ENCODE data around the gene ABCA1. TPM values are rescaled to one million over a fixed set of nuclear protein-coding genes. Genes with fewer than 3 reads are reported as not detected.
"Not testable (repeated sequence)": the region's sequence is repeated elsewhere in the genome, so short reads cannot be mapped to it uniquely, and the experiment has no call there.

Gene ABCA1
- total RNA-seq, 1 donor, result 73.1 TPM

- no peak for TF ChIP-seq CTCF (IDR thresholded peaks at IDR 0.05; ENCODE audit: extremely low read depth, low read depth, low read length)
- Histone ChIP-seq H3K79me2 (ENCODE audit: insufficient read depth, low read length) (no peaks in the 10 kb centered on the region), H3K9me3 (ENCODE audit: low read depth, low read length) (no peaks in the 10 kb centered on the region), H3K4me1 (ENCODE audit: insufficient read depth, low read length) (no peaks in the 10 kb centered on the region), H3K36me3 (ENCODE audit: insufficient read depth, low read length) (no peaks in the 10 kb centered on the region), H3K27me3 (ENCODE audit: insufficient read depth, low read length) (no peaks in the 10 kb centered on the region), H3K4me2 (ENCODE audit: insufficient read depth, low read length) (no peak overlapping the region), H3K27ac (ENCODE audit: low read depth, low read length) (no peak overlapping the region), H3K4me3 (ENCODE audit: insufficient read depth, low read length) (no peak overlapping the region), H4K20me1 (ENCODE audit: insufficient read depth, low read length) (no peaks in the 10 kb centered on the region), H2AFZ (ENCODE audit: low read length) (no peak overlapping the region)
- no peak for DNase-seq (ENCODE audit: insufficient read length, low spot score, missing footprints)
Observed at GRCh38 chr9:104944356-104944755, 16.4 kb upstream of the ABCA1 start.

GRCh38 chr9:104941597-104941996, 13.6 kb upstream of the ABCA1 start:
- Histone ChIP-seq H3K4me3 (ENCODE audit: insufficient read depth, low read length) (no peak overlapping the region), H3K27ac (ENCODE audit: low read depth, low read length) (no peak overlapping the region), H2AFZ (ENCODE audit: low read length) (no peak overlapping the region), H3K9me3 (ENCODE audit: low read depth, low read length) (no peaks in the 10 kb centered on the region), H4K20me1 (ENCODE audit: insufficient read depth, low read length) (no peaks in the 10 kb centered on the region), H3K4me1 (ENCODE audit: insufficient read depth, low read length) (no peaks in the 10 kb centered on the region), H3K36me3 (ENCODE audit: insufficient read depth, low read length) (no peaks in the 10 kb centered on the region), H3K79me2 (ENCODE audit: insufficient read depth, low read length) (no peaks in the 10 kb centered on the region), H3K27me3 (ENCODE audit: insufficient read depth, low read length) (no peaks in the 10 kb centered on the region), H3K4me2 (ENCODE audit: insufficient read depth, low read length) (no peak overlapping the region)
- no peak for TF ChIP-seq CTCF (IDR thresholded peaks at IDR 0.05; ENCODE audit: extremely low read depth, low read depth, low read length)
- DNase-seq (ENCODE audit: insufficient read length, low spot score, missing footprints), result no peak

GRCh38 chr9:104936291-104936690, 8.3 kb upstream of the ABCA1 start:
- Histone ChIP-seq H3K27me3 (ENCODE audit: insufficient read depth, low read length) (no peaks in the 10 kb centered on the region), H4K20me1 (ENCODE audit: insufficient read depth, low read length) (no peaks in the 10 kb centered on the region), H3K9me3 (ENCODE audit: low read depth, low read length) (no peaks in the 10 kb centered on the region), H3K27ac (ENCODE audit: low read depth, low read length) (no peak overlapping the region), H3K4me2 (ENCODE audit: insufficient read depth, low read length) (no peak overlapping the region), H3K4me1 (ENCODE audit: insufficient read depth, low read length) (peaks cover 5% of the 10 kb centered on the region), H2AFZ (ENCODE audit: low read length) (no peak overlapping the region), H3K79me2 (ENCODE audit: insufficient read depth, low read length) (no peaks in the 10 kb centered on the region), H3K4me3 (ENCODE audit: insufficient read depth, low read length) (no peak overlapping the region), H3K36me3 (ENCODE audit: insufficient read depth, low read length) (no peaks in the 10 kb centered on the region)
- DNase-seq (ENCODE audit: insufficient read length, low spot score, missing footprints), result no peak
- TF ChIP-seq CTCF (IDR thresholded peaks at IDR 0.05; ENCODE audit: extremely low read depth, low read depth, low read length), result no peak

GRCh38 chr9:104935501-104935810, 7.5 kb upstream of the ABCA1 start:
- not testable (repeated sequence) for H3K36me3 ChIP-seq (ENCODE audit: insufficient read depth, low read length); H3K9me3 ChIP-seq (ENCODE audit: low read depth, low read length); H3K27ac ChIP-seq (ENCODE audit: low read depth, low read length); DNase-seq (ENCODE audit: insufficient read length, low spot score, missing footprints); H4K20me1 ChIP-seq (ENCODE audit: insufficient read depth, low read length); H2AFZ ChIP-seq (ENCODE audit: low read length); H3K4me1 ChIP-seq (ENCODE audit: insufficient read depth, low read length); H3K4me2 ChIP-seq (ENCODE audit: insufficient read depth, low read length); H3K4me3 ChIP-seq (ENCODE audit: insufficient read depth, low read length); H3K27me3 ChIP-seq (ENCODE audit: insufficient read depth, low read length); H3K79me2 ChIP-seq (ENCODE audit: insufficient read depth, low read length)

Data from osteoblast (primary cell).